H9 (cell line): ENCODE measurements around the gene UBE3B. TPM values are rescaled to one million over a fixed set of nuclear protein-coding genes. Genes with fewer than 3 reads are reported as not detected.

Experiments
- DNase-seq: peaks from one replicate; pipeline ENCODE4 v3.0.0-alpha.2; 2017
- H2AFZ ChIP-seq: one replicate; pipeline ENCODE4 v1.6.1; 2013; ENCODE audit warnings: mild to moderate bottlenecking, low read length, control low read depth, moderate library complexity
- H2AK5ac ChIP-seq: 2 replicates; pipeline ENCODE4 v1.6.1; 2013; ENCODE audit warnings: low read length, control low read depth, mixed read lengths; ENCODE audit not compliant: insufficient read length
- H2BK120ac ChIP-seq: one replicate; pipeline ENCODE4 v1.6.1; 2013; ENCODE audit warnings: low read depth, mild to moderate bottlenecking, low read length, control low read depth, inconsistent platforms; ENCODE audit not compliant: poor library complexity, severe bottlenecking
- H2BK12ac ChIP-seq: 2 replicates; pipeline ENCODE4 v1.6.1; 2013; ENCODE audit warnings: low read length, control low read depth, mixed read lengths, low read depth; ENCODE audit not compliant: insufficient read length
- H2BK15ac ChIP-seq: 2 replicates; pipeline ENCODE4 v1.6.1; 2013; ENCODE audit warnings: low read depth, low read length, control low read depth
- H2BK20ac ChIP-seq: one replicate; pipeline ENCODE4 v1.6.1; 2013; ENCODE audit warnings: low read depth, mild to moderate bottlenecking, low read length, control low read depth, inconsistent platforms; ENCODE audit not compliant: poor library complexity, severe bottlenecking
- H2BK5ac ChIP-seq: 2 replicates; pipeline ENCODE4 v1.6.1; 2013; ENCODE audit warnings: low read length, control low read depth, mixed read lengths; ENCODE audit not compliant: insufficient read length
- H3K14ac ChIP-seq: 2 replicates; pipeline ENCODE4 v1.6.1; 2013; ENCODE audit warnings: low read length, control low read depth; ENCODE audit not compliant: insufficient read depth
- H3K18ac ChIP-seq: 2 replicates; pipeline ENCODE4 v1.6.1; 2013; ENCODE audit warnings: low read depth, mild to moderate bottlenecking, mixed read lengths, low read length, control low read depth; ENCODE audit not compliant: insufficient read length
- H3K23ac ChIP-seq: 2 replicates; pipeline ENCODE4 v1.6.1; 2013; ENCODE audit warnings: low read length, control low read depth, mixed read lengths, low read depth; ENCODE audit not compliant: insufficient read length
- H3K23me2 ChIP-seq: 2 replicates; pipeline ENCODE4 v1.6.1; 2013; ENCODE audit warnings: low read depth, mild to moderate bottlenecking, mixed read lengths, low read length, control low read depth; ENCODE audit not compliant: insufficient read length, poor library complexity, severe bottlenecking
- H3K27ac ChIP-seq: 2 replicates; pipeline ENCODE4 v1.5.1; 2013; ENCODE audit warnings: low read length, control low read depth, mixed read lengths, low read depth; ENCODE audit not compliant: insufficient read length
- H3K27me3 ChIP-seq: 2 replicates; pipeline ENCODE4 v1.6.1; 2013; ENCODE audit warnings: low read length, control low read depth, inconsistent platforms; ENCODE audit not compliant: insufficient read depth
- H3K4ac ChIP-seq: 2 replicates; pipeline ENCODE4 v1.6.1; 2013; ENCODE audit warnings: low read depth, mild to moderate bottlenecking, control low read depth, inconsistent platforms, low read length, moderate library complexity
- H3K4me1 ChIP-seq: 2 replicates; pipeline ENCODE4 v1.6.1; 2013; ENCODE audit warnings: low read length, control low read depth, inconsistent platforms; ENCODE audit not compliant: insufficient read depth
- H3K4me2 ChIP-seq: 2 replicates; pipeline ENCODE4 v1.6.1; 2013; ENCODE audit warnings: low read length, control low read depth, mixed read lengths; ENCODE audit not compliant: insufficient read length, insufficient read depth
- H3K56ac ChIP-seq: 2 replicates; pipeline ENCODE4 v1.6.1; 2013; ENCODE audit warnings: low read depth, mild to moderate bottlenecking, mixed read lengths, low read length, control low read depth; ENCODE audit not compliant: insufficient read length
- H3K79me1 ChIP-seq: 2 replicates; pipeline ENCODE4 v1.6.1; 2013; ENCODE audit warnings: low read depth, mild to moderate bottlenecking, moderate library complexity, low read length, control low read depth, inconsistent platforms; ENCODE audit not compliant: insufficient read depth, poor library complexity, severe bottlenecking
- H3K79me2 ChIP-seq: 2 replicates; pipeline ENCODE4 v1.6.1; 2013; ENCODE audit warnings: low read length, control low read depth, inconsistent platforms; ENCODE audit not compliant: insufficient read depth
- H3K9ac ChIP-seq: 2 replicates; pipeline ENCODE4 v1.6.1; 2013; ENCODE audit warnings: low read length, control low read depth, mixed read lengths; ENCODE audit not compliant: insufficient read length; ENCODE audit errors: extremely low read depth
- H3K9me3 ChIP-seq: one replicate; pipeline ENCODE4 v1.6.1; 2013; ENCODE audit warnings: low read depth, low read length, inconsistent platforms; ENCODE audit not compliant: control insufficient read depth
- H3T11ph ChIP-seq: one replicate; pipeline ENCODE4 v1.6.1; 2013; ENCODE audit warnings: mild to moderate bottlenecking, low read length, control low read depth, inconsistent platforms
- H4K20me1 ChIP-seq: one replicate; pipeline ENCODE4 v1.6.1; 2013; ENCODE audit not compliant: control insufficient read depth, insufficient read length, insufficient read depth
- H4K5ac ChIP-seq: 2 replicates; pipeline ENCODE4 v1.6.1; 2013; ENCODE audit warnings: low read depth, mild to moderate bottlenecking, mixed read lengths, low read length, control low read depth; ENCODE audit not compliant: insufficient read length
- H4K8ac ChIP-seq: replicated peaks from 2 replicates; pipeline ENCODE4 v1.6.1; 2013; ENCODE audit warnings: low read length, control low read depth, mixed read lengths, low read depth; ENCODE audit not compliant: insufficient read length
- H4K91ac ChIP-seq: 2 replicates; pipeline ENCODE4 v1.6.1; 2013; ENCODE audit warnings: low read depth, mild to moderate bottlenecking, moderate library complexity, mixed read lengths, low read length, control low read depth; ENCODE audit not compliant: insufficient read length
- H3K27ac Mint-ChIP-seq, 3 experiments: 2 replicates in 2 of 3; 3 replicates in 1 of 3; pipeline ENCODE4 v1.8.0; 2020 to 2021; ENCODE audit warnings: mixed read lengths in 3 of 3, mild to moderate bottlenecking in 1 of 3, moderate library complexity in 1 of 3
- H3K27me3 Mint-ChIP-seq: 2 replicates; pipeline ENCODE4 v1.8.0; 2021; ENCODE audit warnings: low read depth, mild to moderate bottlenecking, moderate library complexity, mixed read lengths
- H3K36me3 Mint-ChIP-seq, 3 experiments: 2 replicates in 2 of 3; 3 replicates in 1 of 3; pipeline ENCODE4 v1.8.0; 2020 to 2021; ENCODE audit warnings: low read depth in 3 of 3, mixed read lengths in 3 of 3; ENCODE audit not compliant: insufficient read depth in 1 of 3
- H3K4me1 Mint-ChIP-seq, 2 experiments: 2 replicates each; pipeline ENCODE4 v1.8.0; 2020; ENCODE audit warnings: mixed read lengths in 2 of 2
- H3K4me3 Mint-ChIP-seq, 2 experiments: 2 replicates in 1 of 2; 3 replicates in 1 of 2; pipeline ENCODE4 v1.8.0; 2020 to 2021; ENCODE audit warnings: mild to moderate bottlenecking in 2 of 2, mixed read lengths in 2 of 2, moderate library complexity in 1 of 2
- H3K9me3 Mint-ChIP-seq, 2 experiments: 2 replicates in 1 of 2; 3 replicates in 1 of 2; pipeline ENCODE4 v1.8.0; 2020; ENCODE audit warnings: mild to moderate bottlenecking in 2 of 2, mixed read lengths in 2 of 2, moderate library complexity in 1 of 2
- CTCF ChIP-seq: fragments of 200-600 bp; sonication (generic); conservative IDR thresholded peaks from 3 replicates; pipeline ENCODE4 v1.8.0; 2021; ENCODE audit warnings: antibody characterized with exemption, mild to moderate bottlenecking
- WGBS: extraction: QIAGEN DNeasy Blood & Tissue Kit; methylation state at CpG from one replicate; pipeline ENCODE4 v1.1.7; 2013; ENCODE audit warnings: missing lambda C conversion rate, low lambda C conversion rate, mixed read lengths; ENCODE audit not compliant: insufficient read length; ENCODE audit errors: extremely low coverage; 5-methylcytosine and 5-hydroxymethylcytosine counted together
- total RNA-seq: library from RNA; stranded (reverse); gene quantifications from 2 replicates; pipeline ENCODE4 v1.2.1, GENCODE V29; 2021

Gene UBE3B
- total RNA-seq, 1 experiment from 2014 or later: 24.2 TPM

GRCh38 chr12:109485201-109485600 lies 7.8 kb downstream of the UBE3B start:
- no peaks in the 10 kb centered on the region for H3K9me3 Mint-ChIP-seq
- H3T11ph ChIP-seq: no peak overlapping the region
- peaks cover 12 to 65% (median 52%) of the 10 kb centered on the region in 3 experiments; a peak in 6 of 7 replicates for H3K36me3 Mint-ChIP-seq
- H3K4me2 ChIP-seq: no peak overlapping the region
- H3K27ac ChIP-seq: no peak overlapping the region
- no CpG with 5 or more reads among the region's 4 CpGs for WGBS
- no peak overlapping the region for H3K27ac Mint-ChIP-seq
- H3K4me1 ChIP-seq: no peaks in the 10 kb centered on the region
- no peaks in the 10 kb centered on the region for H3K9me3 ChIP-seq
- no peaks in the 10 kb centered on the region for H3K4me1 Mint-ChIP-seq
- H2BK5ac ChIP-seq: no peak overlapping the region
- no peak overlapping the region for H3K4ac ChIP-seq
- no peak overlapping the region for H2AK5ac ChIP-seq
- no peak overlapping the region for H4K91ac ChIP-seq
- H3K56ac ChIP-seq: no peak overlapping the region
- no peak overlapping the region for H4K5ac ChIP-seq
- H2BK15ac ChIP-seq: no peak overlapping the region
- H2BK20ac ChIP-seq: no peak overlapping the region
- H3K79me1 ChIP-seq: no peaks in the 10 kb centered on the region
- no peak overlapping the region for H4K8ac ChIP-seq
- H2AFZ ChIP-seq: no peak overlapping the region
- no peak for DNase-seq
- H4K20me1 ChIP-seq: no peaks in the 10 kb centered on the region
- no peak for TF ChIP-seq CTCF
- no peak overlapping the region for H3K14ac ChIP-seq
- H3K27me3 Mint-ChIP-seq: no peaks in the 10 kb centered on the region
- H2BK120ac ChIP-seq: no peak overlapping the region
- no peaks in the 10 kb centered on the region; the same call in 1 of the 2 replicates for H3K79me2 ChIP-seq
- no peak overlapping the region for H3K9ac ChIP-seq
- no peak overlapping the region for H3K18ac ChIP-seq
- H3K4me3 Mint-ChIP-seq: no peak overlapping the region
- H3K23me2 ChIP-seq: no peaks in the 10 kb centered on the region
- no peak overlapping the region for H2BK12ac ChIP-seq
- H3K27me3 ChIP-seq: no peaks in the 10 kb centered on the region
- H3K23ac ChIP-seq: no peak overlapping the region
